HG02588 (cell line): ENCODE results near the gene BBS9.

Experiments used
- ATAC-seq: cut with Tn5 transposase; IDR thresholded peaks from one replicate; pipeline ENCODE4 v1.9.1; 2021; ENCODE audit warnings: mild to moderate bottlenecking, moderate library complexity; ENCODE audit not compliant: unreplicated experiment

BBS9 gene

DNA sequence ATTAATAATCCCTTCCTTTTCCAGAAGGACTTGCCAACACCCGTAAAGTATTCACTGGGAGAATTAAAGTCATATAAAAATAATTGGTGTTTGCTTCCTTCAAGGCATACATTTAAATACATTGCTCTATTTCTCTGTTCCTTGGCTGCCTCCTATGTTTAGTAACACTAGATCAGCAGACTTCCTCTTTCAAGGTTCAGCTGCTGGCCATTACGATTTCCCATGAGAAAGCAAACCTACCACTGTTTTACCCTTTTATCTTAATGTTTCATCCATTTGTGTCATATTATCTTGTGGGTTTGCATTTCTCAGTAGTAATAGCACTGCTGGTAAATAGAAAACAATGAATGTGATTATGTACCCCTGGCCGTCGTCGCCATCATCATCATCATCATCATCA lies 462.1 kb downstream of the BBS9 start:
- ATAC-seq: no peak

DNA sequence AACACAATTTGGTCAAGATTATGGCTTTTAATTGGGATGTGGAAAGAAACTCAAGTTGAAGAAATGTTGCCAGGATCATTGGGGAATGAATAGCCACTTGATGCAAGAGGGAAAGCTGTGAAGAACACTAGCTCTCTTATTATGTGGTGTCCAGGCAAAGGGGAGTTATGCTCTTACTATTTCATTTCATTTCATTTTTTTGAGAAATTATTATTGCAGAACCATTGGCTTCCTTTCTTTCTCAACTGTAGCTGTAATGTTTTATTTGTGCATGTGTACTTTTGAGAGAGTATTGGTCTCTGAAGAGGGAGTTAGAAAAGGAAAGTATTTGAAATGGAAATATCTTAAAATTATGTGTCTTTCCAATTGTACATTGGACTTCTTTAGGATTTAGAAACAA lies 463.4 kb downstream of the BBS9 start:
- no peak for ATAC-seq

DNA sequence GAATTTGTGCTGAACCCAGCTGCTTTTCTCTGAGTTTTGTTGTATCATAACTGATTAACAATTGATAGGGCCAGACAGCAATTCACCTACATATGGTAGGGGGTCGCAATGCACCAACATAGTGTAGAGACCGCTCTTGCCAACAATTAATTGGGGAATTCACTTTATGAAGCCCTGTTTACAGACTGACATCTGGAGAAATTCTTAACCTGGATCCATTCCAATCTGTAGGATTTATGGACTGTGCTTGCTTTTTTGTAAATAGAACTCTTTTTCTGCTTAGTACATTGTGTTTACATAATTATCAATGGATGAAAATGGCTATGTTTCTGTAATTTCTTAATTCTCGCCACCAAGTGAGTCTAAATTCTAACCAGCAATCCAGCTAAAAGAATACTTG lies 464.2 kb downstream of the BBS9 start:
- ATAC-seq: no peak

DNA sequence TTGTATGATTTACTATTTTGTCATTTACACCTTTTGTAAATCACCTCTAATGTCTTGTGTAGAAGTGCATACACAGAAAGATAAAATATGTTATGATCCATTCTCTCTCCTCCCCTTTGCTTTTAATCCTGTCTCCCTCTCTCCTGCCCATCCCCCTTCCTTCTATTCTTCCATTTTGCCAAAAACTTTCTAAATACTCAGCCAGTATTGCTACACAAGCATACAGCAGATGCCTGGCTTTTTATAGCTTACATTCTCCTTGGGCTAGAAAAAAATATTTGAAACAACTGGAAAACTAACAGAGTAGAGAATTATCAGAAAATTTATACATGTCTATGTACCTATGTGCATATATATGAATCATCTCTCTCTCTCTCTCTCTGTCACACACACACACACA lies 467.3 kb downstream of the BBS9 start:
- ATAC-seq: no peak

DNA sequence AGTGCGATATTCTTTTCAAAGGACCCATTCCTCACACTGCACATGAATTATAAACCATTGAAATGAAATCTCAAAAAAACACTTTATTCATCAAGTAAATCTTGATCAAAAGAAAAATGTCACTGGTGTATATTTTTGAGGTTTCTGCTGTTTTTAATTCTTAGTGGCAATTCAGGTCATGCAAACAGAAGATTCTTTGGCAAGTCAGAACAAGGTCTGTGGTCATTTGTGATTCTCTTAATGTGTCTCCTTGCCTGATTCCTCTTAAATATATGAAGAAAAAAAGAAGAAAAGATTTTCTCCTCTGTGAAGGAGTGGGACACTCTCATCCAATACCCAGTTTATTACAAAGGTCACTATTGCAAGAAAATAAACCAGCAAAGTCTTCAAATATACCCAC lies 467.8 kb downstream of the BBS9 start:
- ATAC-seq: no peak

DNA sequence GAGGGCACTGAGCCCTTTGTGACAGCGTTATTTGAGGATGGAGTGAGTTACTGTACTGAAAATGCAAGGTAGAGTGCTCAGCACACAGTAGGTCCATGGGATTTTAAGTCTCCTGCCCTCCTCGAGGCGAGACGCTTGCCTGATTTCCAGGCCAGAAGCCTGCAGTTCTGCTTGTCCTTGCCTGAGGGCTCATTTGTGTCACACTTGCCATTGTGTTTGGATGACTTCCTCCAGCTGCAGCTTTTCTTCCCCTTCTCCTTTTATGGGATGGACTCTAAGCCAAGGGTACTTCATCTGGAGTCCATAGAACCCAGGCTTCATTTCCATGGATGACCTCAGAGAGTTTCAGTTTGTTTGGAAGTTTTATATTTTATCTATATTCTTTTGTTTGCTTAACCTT lies 471.7 kb downstream of the BBS9 start:
- ATAC-seq: no peak

DNA sequence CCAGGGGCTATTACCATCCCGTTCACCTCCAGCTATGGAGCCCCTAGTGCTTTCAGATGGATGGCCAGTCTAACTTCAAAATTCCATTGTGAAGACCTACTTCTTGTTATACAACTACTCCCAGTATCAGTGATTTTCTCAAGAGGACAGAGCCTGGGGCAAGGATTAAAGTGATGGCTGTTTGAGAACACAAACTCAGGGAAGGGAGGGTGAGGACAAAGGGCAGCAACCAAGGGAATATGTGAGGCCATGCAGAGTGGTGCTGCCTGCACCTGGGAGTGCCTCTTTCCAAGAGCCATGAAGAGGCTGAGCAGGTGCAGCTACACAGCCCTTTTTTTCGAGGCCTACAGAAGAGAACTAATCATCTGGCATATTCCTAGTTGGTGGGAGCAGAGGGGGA lies 472.5 kb downstream of the BBS9 start:
- ATAC-seq: no peak

DNA sequence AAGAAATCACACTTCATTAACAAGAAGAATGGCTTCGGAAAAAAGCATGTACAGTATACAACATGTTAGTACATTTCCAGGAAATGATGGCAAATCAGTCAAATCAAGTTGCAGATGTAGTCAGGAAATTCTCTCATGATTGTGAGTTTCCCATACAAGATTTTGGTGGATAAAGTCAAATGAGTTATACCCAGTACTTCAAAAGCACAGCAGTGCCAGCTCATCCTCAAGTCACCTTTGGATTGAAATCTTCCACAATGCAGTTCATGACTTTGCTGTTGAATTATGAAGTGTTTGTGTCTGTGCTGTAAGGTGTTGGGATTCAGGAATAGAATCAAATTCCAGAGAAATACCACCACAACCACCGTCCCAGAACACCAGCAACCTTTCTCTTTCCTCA lies 474.7 kb downstream of the BBS9 start:
- ATAC-seq: no peak

DNA sequence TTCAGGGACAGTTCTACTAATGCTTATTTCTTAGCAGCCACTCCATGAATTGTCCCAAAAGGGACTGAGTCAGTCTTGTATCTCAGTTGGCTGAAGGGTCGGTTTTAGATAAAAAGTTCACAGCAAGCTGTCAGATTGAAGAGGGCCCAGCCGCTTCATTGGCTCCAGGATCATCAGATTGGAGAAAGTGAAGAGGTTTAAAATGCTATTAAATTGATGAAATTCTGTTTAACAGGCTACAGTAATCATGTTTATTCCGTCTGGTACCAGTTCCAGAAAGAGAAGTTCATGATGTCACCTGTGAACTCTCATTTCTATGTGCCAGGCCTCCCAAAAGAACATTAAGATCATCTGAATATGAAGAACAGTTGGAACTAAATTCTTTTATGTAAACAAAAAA lies 481.6 kb downstream of the BBS9 start:
- ATAC-seq: no peak

DNA sequence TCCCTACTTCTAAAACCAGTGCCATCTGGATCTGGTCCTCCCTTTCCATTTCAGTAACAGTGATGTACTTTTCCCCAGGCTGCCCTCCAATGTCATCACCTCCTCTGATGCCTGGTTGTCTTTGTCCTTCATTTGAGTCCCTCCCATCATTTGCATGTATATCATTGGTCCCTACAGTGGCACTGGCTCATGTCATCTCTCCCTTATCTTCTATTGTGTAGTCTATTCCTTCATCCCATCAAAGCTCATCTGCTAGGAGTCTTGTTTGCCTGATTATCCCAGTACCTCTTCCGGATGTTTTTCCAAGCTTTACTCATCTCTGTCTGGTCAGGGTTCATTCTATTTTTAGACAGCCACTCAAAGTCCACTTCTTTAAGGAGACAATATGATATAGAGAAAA lies 483.1 kb downstream of the BBS9 start:
- ATAC-seq: no peak

DNA sequence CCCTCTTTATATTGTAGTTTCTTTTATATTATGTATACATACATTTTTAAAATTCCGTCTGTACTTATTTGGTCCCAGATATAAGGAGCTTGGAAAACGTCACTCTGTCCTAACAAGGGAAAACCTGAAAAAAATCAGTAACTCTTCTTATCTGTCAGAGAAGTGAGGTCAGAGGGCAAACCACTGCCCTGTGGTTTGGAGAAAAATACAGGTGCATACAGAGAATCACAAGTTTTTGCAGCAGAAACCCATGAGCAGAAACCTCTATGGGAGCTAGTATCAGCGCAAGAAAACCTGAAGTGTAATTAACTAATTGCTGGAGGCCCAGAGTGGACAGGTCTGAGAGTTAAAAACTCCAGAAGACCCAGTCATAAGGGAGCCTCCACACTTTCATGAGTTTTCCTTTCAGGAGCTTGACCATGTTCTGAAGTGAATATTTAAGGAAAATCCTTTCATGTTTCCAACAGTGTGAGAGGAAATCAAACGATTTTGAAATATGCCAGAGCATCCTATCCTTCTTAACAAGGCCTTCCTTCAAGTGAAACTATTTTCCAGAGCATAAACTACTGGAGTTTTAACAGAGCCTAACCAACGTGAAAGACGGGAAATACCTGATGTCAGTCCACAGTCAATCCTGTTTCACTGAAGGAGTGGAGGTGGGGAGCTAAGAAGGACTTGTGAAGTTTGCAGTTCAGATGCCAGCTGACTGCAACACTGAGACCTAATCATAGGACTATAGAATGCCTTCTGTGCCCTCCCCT lies 485.2 kb downstream of the BBS9 start:
- ATAC-seq: no peak

DNA sequence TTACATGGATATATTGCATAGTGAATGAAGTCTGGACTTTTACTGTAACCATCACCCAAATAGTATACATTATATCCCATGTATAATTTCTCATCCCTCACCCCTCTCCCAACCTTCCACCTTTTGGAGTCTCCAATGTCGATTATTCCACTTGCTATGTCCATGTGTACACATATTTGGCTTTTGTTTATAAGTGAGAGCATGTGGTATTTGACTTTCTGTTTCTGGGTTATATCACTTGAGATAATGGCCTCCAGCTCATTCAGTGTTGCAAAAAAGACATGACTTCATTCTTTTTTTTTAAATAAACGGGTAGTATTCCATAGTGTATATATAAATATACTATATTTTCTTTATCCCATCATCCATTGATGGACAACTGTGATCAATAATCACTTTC lies 487.4 kb downstream of the BBS9 start:
- no peak for ATAC-seq

DNA sequence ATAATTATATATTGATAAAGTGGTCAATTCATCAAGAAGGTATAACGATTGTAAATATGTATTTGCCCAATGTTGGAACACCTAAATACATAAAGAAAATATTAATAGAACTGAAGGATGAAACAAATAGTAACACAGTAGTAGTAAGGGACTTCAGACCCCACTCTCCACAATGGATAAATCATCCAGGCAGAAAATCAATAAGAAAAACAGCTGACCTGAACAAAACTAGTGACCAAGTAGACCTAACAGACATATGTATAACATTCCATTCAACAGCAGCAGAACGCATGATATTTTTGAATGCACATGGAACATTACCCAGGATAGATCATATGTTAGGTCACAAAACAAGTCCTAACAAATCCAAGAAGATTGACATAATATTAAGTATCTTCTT lies 489.9 kb downstream of the BBS9 start:
- no peak for ATAC-seq

DNA sequence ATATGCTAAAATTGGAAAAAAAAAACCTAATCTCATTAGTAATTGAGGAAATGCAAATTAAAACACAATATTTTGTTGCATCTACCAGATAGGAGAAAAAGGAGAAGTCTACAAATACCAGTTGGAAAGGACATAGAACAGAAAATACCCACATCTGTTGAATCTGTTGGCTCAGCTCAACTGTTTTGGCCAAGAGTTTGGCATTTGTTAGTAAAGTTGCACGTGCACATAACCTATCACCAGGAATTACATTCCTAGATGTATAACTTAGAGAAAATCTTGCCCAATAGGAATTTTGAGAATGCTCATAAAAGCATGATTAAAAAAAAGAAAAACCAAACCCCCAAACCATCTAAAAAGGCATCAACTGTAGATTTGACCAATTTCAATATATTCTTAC lies 493.9 kb downstream of the BBS9 start:
- ATAC-seq: no peak

DNA sequence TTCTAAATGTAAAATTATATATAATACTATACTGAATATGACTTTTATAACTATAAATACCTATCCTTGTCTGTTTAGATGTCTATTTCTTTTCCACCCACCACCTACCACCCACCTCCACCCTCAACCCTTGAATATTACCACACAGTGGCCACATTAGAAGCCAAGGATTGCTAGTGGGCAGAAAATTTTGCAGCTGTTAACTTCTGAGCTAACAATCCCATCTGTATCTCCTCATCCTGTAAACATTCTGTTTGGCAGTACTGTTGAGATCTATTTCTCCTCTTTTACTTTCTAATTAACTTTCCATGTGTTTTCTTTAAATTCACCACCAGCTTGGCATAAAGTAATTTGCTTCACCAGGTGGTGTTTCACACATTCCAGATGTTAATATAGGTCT lies 494.9 kb downstream of the BBS9 start:
- no peak for ATAC-seq

DNA sequence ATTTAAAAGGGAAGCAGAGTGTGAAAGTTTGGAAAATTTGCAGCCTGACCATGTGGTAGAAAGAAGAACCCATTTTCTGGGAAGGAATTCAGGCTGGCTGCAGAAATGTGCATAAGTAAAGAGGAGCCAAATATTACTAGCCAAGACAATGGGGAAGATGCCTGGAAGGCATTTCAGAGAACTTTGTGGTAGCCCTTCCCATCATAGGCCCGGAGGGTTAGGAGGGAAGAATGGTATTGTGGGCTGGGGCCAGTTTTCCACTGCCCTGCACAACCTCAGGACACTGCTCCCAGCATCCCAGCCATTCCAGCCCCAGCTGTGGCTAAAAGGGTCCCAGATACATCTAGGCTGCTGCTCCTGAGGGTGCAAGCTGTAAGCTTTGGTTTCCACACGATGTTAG lies 497.5 kb downstream of the BBS9 start:
- no peak for ATAC-seq

DNA sequence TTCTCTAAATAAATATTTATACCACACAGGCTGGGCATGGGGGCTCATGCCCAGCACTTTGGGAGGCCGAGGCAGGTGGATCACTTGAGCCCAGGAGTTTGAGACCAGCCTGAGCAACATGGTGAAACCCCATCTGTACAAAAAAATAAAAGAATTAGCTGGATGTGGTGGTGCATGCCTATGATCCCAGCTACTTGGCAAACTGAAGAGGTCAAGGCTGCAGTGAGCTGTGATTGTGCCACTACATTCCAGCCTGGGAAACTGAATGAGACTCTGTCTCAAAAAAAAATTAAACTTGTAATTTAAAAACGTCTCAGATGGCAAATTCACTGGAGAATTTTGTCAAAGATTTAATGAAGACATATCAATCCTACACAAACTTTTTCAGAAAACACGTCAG lies 498.4 kb downstream of the BBS9 start:
- ATAC-seq: no peak

DNA sequence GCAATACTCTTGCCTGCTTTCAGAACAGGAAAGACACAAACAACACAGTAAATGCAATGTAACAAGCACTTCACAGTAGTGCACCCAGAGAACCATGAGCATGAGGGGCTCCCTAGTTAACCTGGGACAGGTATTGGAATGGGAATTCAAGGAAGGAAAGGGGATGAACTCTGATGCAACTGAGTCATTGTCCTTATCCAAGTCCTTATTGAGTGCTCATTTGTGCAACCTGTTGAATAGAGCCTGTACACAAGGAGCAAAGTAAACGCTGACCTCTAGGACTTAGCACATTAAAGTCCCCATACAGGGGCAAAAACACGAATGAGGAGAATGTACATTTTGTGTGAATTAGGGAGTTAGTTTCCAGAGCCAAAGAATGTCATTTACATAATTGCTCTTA lies 499.5 kb downstream of the BBS9 start:
- ATAC-seq: no peak

DNA sequence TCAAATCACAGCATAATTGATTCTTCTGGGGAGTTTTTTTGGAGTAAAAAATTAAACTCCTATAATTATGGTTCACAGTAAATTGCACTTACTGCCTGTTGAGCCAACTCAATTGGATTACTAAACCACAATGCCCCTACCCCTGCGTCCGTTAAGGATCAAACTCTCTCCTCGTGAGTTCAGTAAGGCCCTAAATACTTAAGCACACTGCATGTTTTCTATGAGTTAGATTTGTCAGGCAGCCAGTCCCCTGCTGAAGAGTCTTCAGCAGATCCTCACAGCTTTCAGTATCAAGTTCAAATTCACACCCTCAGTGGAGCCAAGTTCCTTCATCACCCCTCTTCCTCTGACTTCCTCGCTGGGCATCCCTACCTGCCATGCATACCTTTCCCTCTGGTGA lies 501.0 kb downstream of the BBS9 start:
- ATAC-seq: no peak

DNA sequence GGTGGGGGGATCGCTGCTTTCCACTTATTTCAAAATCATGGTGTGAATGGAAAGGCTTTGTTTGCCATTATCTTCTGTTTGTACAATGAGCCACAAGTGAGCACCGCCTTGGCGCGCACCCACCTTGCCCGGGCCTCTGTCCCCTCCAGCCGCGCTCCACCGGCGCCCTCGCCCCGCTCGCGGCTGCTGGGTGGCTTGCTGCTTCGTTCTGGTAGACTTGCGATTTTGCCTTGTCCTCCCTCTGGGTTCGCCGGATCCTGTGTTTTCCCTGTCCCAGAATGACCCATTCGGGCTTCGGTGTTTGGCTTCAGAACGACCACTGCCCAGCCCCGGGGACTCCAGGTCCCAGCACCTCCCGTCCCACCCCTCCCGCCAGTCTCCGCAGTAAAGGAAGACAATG lies 503.0 kb downstream of the BBS9 start:
- ATAC-seq: no peak

DNA sequence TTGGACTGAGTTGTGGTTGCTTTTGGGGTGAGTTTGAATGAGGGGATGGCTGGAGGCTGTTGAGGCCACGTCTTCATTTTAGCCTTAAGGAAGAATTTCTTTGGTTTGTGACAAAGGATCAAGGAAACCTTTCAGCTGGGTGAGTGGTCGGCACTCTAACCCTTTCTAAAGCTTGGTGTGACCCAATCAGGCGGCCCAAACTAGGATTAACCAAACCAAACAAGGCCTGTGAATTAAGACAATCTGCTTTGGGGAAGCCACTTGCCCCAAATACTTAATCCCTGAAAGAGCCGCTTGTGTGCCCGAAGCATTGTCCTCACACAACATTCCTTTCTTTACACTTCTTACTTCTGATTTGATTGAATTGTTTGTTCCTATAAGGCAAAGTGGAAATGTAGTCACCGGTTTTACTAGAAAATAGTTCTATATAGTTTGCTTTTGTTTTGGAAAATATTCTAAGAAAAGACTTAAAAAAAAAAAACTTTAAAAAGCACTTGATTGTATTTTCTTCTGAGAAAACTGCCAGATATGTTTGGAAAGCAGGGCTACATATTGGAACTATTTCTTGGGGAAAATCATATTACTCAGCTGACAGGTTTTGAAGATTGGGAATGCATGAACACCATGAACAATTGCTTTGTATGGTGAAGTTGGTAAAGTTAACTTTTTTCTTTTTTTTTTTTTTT lies 503.6 kb downstream of the BBS9 start:
- no peak for ATAC-seq

DNA sequence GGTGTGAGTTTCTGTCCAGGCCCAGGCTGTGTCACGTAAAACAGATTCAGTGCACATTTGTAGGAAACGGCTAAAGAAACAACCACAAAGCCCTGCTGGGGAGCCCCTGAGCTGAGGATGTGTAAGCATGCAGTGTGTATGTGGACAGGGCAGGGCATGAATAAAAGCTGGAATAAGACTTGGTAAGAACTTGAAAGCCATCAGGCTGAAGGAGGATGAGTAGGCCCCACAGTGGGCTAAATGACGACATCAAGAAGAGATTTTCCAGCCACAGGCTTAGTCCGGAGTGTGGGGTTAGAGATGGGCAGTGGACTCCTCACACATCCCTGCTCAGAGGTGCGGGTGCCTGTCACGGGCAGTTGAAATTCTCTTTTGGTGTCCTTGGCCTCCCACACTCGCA lies 505.2 kb downstream of the BBS9 start:
- no peak for ATAC-seq

DNA sequence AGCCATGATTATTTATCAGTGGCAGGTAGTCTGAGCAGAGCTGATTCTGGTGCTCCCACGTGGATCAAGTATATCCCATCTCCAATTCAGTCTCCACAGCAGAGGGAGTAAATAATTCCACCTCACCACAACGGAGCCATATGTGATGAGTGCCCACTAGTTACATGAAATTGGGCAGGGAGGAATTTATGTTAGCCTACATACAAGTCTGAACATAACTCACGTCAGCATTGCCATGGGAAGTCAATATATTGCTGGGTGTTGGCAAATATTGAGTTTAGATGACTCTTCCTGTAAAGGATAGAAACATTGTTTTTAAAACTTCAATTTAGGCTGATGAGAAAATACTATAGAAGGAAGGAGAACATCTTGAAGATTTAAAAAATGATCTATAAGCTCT lies 507.0 kb downstream of the BBS9 start:
- ATAC-seq: no peak
